ENCODE measurements around the gene ATXN7.

ATXN7 gene

DNA sequence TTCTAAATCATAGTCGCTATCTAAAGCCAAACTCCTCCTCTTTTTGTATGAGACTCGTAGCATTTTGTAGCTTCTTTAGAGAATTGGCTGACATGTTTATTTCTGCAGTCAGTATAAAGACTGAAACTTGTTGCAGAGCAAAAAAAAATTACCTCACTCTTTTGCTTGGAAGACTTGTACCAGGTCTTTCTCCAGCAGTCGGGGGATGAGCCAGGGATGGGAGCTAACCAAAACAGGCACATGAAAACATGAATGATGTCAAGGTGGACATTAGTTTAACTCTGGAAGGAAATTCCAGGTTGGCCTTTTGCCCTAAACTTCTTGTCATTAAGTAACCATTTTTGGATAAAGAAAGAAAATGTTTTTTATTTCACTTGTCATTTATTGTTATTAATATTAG lies 95.5 kb downstream of the ATXN7 start:
- FAIRE-seq (peak; percentile 45), DNase-seq (ENCODE audit: extremely low spot score, insufficient read length, low read depth) (no peak)

DNA sequence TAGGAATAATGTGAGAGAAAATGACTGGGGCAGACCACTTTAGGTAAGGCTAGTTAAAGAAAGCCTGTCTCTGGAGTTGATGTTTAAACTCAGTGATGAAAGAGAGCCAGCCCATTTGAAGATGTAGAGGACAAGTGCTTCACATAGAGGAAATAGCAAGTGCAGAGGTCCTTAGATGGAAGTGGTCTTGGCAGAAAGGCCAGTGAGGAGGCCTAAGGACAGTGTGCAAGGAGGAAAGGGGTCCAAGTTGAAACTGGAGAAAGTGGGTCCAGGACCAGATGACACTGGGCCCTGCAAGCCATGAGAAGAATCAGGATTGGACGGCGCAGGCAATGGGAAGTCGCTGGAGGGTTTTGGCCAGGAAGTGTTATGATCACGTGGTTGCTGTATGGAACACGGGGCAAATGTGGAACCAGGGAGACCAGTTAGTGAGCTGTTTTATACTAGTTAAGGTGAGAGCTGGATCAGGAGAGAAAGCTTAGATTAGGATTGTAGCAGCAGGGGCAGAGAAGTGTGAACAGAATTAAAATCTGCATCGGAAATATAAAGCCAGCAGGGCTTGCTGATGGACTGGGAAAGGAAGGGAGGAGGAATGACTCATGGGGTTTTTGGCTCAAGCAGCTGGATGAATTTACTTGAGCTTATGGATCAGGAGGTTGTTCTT lies 96.5 kb downstream of the ATXN7 start:
- DNase-seq (ENCODE audit: extremely low spot score, insufficient read length, low read depth) (no peak), FAIRE-seq (no peak)

DNA sequence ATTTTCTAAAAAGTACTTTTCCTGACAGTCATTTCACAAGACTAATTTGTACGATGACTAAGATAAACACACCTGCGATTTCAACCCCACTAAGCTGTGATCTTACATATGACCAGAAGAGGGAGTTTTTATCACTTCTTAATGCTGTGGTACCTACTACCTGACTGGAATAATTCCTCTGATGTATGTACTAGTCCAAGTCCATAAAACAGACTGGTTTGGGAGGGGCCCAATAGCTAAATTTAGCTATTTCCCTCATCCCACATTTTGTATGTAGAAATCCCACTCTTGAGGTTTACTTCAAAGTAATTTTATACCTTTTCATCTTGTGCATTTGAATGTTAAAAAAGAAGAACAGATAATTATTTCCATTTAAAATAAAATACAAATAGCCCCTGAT lies 98.2 kb downstream of the ATXN7 start:
- peak; percentile 75 for FAIRE-seq
- no peak for DNase-seq (ENCODE audit: extremely low spot score, insufficient read length, low read depth)

DNA sequence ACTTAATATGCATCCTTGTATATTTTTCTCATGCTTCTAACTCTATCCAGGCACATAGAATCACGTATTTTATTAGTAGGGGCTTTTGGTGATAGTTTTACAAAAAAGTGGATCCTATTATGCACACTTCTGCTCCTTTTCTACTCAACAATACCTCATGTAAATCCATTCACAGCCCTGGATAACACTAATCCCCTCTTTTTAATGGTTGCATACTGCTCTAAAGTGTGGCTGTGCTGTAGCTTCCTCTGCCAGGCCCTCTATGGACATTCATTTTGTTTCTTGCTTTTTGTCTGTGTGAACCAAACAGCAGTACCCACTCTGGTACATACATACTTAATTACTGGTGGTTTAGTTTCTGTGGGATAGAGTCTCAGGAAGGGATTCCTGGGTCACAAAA lies 99.8 kb downstream of the ATXN7 start:
- FAIRE-seq (no peak), DNase-seq (ENCODE audit: extremely low spot score, insufficient read length, low read depth) (no peak)

DNA sequence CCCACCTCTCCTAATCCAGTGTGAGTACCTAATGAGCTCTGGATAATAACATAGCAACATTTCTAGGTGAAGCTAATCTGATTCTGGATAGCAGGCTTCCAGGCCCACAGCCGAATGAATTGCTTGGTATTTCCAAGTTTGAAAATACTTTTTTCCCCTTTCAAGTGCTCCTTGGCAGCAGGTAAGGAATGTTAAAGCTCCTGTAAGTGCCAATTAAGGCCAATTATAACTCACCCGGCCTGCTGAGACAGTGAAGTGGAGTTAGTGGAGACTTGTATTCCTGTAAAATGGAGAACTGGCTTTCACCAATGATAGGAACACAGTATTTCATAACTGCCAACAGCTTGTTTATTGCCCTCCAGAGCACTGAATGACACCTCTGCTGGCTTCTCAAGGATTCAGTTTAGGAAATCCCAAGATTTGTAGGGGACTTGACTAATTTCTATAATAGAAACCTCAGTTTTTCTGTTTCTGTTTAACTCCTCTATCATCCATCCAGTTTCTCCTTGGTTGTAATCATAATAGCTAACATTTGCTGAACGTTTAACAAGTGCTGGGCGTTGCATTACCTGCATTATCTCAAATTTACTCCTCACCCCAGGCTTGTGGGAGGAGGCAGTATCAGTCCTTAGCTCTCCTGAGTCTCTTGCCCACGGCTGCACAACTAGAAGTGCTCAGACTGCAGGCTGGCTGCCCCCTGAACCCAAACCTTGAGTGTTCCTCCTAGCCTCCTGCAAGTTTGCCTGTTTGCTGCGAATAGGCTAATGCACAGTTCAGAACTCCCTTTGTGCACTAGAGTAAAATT lies 101.2 kb downstream of the ATXN7 start:
- FAIRE-seq, result no peak
- DNase-seq (ENCODE audit: extremely low spot score, insufficient read length, low read depth), result no peak

DNA sequence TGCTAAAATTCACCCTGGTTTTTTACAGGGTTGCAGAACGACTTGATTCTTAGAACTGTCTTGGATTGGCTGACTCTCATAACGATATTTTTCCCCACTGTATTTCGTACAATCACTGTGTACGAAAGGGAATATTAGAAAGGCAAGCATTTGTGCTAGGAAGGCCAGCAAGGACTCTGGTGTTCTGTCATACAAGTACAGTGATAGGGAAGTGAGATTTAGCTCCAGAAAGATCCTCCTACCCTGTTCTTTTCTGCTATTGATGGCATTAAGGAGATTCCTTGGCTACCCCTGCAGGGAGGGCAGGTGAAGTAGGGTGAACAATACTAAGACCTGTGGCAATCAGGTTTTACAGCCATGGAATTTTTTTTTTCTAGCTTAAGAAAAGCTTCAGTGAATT lies 102.3 kb downstream of the ATXN7 start:
- FAIRE-seq (no peak), DNase-seq (ENCODE audit: extremely low spot score, insufficient read length, low read depth) (no peak)

DNA sequence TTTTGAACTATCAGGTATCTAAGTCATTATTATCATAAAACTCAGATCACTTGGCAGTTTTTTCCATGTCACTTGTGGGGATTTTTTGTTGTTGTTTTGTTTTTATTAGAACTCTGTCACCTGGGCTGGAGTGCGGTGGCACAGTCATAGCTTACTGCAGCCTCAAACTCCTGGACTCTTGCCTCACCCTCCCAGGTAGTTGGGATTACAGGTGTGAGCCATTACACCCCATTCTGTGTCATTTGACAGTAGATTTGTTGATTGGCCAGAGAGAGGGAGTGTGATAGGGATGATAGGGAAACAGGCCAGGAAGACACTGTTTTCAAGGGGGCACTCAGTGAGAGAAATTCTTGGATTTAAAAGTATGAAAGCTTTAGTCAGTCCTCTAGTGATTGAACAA lies 103.2 kb downstream of the ATXN7 start:
- DNase-seq (ENCODE audit: extremely low spot score, insufficient read length, low read depth) (no peak), FAIRE-seq (peak; percentile 21)

DNA sequence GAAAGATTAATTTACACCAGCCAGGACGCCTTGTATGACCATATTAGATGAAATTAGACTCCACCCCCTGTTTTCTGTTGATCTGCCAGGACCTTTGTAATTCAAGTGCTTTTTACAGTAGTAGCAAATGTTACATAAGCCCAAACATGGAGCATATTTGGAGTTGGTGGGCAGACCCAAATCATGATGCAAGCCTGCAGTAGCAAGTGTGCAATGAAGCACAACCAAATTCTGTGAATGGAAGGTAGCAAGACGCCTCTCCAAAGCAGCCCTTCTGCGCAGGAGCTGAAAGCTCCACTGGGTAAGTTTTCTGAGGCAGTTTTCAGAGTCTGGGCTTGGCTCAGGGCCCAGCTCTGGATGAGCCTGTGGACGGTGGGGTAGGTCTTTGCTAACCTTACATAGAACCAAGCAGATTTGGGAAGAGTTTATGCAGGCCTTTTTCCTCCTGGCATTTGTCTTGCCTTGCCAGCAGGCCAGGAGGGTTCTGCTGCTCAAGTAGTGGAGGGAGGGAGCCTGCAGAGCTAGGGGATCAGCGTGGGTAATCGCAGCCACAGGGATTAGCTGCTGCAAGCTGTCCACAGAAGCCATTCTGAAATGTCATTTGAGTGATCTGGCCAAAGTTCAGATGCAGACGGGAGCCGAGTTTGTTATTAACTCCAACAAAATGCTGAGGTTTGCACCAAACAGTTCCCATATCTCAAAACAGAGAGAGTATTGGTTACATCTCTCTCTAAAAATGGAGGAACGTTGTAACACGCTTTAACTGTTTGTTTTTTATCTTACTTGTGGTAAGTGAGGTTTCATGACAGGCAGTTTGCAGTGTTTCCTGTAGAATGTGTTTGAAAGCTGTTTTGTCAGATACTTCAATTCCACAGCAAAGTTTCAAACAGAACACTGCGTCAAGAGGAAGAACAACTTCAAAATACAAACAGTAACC lies 104.3 kb downstream of the ATXN7 start:
- FAIRE-seq, result peak; percentile 83
- DNase-seq (ENCODE audit: extremely low spot score, insufficient read length, low read depth), result no peak

DNA sequence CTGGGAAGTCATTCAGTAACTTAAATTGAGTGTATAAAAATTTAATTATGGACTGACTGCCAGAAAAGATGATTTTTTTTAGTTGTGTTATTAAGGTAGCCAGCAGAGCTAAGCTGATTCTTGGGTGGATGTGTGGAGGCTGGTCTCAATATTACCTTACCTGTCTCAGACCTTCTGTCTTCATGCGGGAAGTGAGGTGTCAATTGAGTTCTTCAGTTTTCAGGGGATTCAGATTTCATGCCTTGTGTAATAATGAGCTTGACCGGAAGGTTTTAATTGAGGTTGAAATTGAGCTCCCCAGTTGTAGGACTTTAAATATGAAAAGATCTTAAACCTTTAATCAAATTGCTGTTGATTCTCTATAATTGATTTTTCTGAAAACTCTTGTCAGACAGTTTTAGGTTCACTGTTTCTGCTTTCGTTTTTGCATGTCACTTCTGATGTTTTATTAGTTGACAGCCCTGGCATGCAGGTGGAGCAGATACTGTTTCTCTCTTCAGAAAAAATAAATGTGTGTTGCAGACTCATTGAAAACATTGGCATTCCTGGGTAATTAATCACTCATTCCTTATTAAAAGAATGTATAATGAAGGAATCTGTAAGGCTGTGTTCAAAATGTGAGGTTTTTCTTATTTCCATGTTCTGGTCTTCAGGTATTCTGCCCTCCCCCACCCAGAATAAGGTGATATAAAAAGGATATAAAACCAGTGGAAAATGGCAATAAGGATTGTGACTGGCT lies 105.1 kb downstream of the ATXN7 start:
- DNase-seq (ENCODE audit: extremely low spot score, insufficient read length, low read depth) (no peak), FAIRE-seq (peak; percentile 42)

DNA sequence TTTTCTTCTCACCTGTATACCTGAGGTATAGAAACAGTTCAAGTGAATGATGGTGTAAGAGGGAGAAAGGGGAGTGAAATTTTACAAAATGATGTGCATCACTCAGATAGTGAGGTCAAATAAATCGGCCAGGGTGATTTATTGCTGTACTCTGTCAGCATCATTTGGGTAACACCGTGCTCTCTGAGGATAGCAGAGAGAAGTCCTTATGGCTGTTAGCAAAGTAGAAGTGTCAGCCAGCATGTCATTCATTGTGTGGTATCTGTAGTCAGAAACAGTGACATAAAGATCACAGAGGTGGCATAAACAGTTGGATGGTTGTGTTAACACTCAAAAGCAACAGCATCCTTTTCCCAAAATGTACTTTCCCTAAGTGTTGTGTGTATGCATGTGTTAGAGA lies 106.2 kb downstream of the ATXN7 start:
- FAIRE-seq (no peak), DNase-seq (ENCODE audit: extremely low spot score, insufficient read length, low read depth) (no peak)

DNA sequence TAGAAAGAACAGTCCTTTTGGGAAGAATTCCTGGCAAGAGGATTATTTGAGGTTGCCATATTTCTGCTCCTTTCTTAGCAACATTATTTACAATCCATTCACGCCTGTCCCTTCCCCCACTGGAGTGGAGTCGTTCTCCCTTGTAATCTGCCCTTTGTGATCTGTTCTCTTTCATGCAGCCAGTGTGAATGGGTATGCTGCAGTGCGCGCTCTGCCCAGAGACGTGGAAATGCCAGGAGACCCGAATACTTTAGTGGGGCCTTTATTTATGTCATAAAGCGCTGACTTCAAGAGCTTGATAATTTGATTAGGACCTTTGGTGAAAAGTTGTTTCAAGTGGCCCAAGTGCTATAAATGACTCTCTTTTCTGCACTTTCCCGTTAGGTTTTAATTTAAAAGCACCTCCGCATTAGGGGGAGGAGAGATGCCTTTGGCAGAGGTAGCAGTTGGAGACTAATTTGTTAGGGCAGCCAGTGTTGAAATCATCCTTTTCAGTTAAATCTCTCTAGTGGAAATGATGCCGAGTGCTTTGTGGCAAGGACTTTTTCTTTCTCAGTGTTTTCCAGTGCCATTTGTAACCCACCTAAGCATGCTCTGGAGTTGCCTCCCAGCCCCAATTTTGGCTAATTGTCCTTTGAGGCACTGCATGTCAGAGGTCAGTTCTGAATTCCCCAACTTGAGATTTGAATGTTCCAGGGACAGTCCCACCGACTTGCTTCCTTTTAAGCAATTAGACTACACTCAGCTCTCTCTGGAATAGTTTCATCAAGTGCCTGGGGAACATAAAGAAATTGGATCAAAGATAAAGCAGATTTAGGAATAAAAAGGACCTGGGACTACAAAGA lies 107.2 kb downstream of the ATXN7 start:
- FAIRE-seq (no peak), DNase-seq (ENCODE audit: extremely low spot score, insufficient read length, low read depth) (no peak)

DNA sequence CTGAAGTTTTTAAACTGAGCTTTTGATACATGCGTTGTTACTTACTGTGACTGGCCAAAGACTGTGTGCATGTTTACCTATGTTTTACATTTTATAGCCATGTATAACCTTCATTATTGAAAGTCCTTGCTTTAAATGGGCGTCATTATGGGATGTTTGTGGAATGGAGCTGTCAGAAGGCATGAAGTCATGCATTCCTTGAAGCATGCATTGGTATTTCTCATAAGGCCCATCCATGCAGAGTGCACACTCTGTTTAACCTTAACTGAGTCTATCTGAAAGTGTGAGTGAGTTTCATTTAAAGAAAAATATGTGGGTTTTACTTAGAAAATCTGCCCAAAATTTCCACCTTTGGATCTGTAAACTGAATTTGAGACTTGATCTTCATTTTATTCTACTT lies 108.5 kb downstream of the ATXN7 start:
- DNase-seq (ENCODE audit: extremely low spot score, insufficient read length, low read depth) (no peak), FAIRE-seq (no peak)

DNA sequence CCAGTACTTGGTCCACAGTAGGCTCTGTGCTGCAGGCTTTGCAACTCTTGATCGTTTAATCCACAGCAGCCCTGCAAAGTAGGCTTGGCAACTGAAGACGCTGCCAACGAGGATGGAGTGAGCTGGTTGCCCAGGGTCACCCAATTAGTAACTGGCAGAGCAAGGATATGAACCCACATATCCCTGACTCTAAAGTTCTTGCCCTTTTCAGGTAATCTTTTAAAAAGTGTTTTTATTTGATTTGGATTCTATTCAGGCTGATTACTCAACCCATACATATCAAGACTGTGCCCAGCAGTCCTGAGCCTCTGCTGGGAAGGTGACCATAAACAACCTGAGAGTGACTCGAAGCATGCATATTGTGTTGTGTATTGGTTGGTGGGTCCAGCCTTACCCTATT lies 109.3 kb downstream of the ATXN7 start:
- DNase-seq (ENCODE audit: extremely low spot score, insufficient read length, low read depth), result no peak
- FAIRE-seq, result no peak

DNA sequence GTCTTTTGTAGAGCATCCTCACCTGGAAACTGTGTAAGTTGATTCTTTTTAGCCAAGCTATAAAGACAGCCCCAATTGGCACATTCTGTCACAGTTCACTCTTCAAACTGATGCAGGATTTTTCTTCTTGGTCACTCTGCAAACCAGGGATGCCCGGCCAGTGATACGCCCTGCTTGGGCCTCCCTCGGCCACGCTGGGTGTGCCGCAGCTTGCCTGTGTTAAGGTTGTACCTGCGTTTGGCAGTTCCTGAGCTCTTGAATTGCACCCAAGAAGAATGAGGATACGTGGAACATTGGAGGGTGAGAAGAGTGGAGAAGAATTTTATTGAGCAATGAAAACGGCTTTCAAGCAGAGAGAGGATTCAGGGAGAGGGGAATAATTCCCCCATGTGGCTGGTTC lies 109.7 kb downstream of the ATXN7 start:
- DNase-seq (ENCODE audit: extremely low spot score, insufficient read length, low read depth), result no peak
- no peak for FAIRE-seq

DNA sequence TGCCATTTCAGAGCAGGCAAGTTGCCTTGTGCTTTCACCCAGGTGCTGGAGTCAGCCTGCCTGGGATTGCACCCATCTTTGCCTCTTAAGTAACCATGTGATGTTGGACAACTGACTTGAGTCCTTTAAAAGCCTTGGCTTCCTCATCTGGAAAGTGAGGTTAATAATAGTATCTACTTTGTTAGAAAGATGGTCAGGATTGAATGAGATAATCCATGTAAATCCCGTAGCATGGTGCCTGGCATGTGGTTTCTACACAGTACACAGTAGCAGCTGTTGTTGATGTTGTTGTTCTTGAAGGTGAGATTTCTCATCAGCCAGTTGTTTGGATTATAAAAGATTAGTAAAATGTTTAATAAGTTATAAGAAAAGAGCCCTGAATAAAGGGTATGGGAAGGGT lies 110.8 kb downstream of the ATXN7 start:
- no peak for FAIRE-seq
- DNase-seq (ENCODE audit: extremely low spot score, insufficient read length, low read depth), result no peak

DNA sequence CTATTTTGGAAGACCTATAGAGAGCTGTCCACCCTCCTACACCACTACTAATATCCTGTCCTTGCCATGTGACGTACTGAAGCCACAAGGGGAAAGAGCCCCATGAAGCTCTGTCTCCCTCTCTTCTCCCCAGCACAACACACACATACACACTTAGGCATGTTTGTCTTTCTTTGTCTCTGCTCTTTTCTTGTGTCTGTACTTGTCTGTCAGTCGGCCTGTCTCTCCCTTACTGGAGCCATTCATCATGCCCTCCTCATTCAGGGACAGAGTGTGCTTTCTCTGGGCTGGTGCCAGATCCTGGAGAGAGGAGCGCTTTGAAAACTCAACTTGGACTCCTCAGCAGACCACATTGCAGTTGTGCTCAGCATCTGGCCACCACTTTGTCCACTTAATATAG lies 112.1 kb downstream of the ATXN7 start:
- FAIRE-seq (no peak), DNase-seq (ENCODE audit: extremely low spot score, insufficient read length, low read depth) (no peak)

DNA sequence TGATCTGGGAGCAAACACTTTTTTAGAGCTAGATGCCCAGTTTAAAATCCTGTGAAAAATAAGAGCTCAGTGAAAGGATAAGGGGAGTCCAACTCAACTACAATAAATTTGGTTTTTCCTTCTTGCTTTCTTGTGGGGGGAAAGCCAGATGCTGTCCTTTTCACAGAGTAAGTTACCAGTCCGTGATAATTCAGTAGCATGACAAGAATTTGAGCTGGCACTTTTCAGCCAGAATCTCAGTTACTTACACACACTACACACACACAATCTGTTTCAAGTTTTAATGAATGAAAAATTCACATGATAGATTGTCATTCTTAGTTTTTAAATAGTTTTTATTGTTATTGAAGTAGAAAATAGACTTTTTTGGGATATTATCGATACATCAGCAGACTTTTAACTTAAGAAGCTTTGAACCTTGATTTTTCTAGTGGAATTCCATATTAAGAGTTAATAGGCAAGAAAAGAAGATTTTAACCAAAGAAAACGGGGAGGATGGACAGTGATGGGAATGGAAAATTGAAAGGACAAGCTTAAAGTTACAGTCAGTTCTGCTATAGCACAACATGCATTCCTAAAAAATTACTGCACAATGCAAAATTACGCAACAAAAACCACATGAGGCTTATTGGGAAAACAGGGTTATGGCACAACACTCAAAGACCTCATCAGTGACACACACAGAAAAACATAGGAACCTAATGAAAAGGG lies 112.6 kb downstream of the ATXN7 start:
- no peak for DNase-seq (ENCODE audit: extremely low spot score, insufficient read length, low read depth)
- no peak for FAIRE-seq

DNA sequence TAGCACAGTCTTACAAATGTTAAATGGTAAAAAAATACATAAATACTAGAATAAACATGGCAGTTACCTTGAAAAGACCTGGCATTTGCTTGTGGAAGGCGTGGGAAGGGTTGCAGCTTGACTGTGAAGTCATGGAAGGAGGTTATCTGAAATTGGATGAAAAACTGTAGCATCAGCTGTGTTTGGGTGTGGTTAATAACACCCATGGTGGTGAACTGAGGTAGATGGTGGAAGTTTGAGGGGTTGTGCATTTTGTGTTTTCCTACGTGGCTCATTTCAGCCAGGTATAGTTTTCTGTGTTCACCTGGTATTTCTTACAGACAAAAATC lies 113.2 kb downstream of the ATXN7 start:
- no peak for DNase-seq (ENCODE audit: extremely low spot score, insufficient read length, low read depth)
- FAIRE-seq, result no peak

DNA sequence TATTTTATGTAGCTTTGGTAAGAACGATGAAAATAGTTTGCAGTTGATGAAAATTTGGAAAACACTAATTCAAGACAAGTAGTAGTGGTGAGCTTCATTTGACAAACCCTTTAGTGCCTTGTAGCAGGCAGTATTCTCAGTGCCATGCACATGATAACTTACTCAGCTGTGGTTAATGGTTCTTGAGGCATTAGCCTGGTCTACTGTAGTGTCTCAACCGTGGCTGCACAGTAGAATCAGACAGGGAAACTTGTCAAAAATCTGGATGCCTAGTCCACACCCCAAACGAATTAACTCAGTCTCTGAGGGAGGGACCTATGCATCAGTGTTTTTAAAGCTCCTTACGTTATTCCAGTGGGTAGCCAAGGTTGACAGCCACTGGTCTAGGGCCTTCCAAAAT lies 114.2 kb downstream of the ATXN7 start:
- DNase-seq (ENCODE audit: extremely low spot score, insufficient read length, low read depth), result no peak
- no peak for FAIRE-seq
